Ascending aorta (tissue), 2 donors: ENCODE data around the gene LASP1NB.
A peak's percentile ranks its signal among the peaks of the same experiment; 100 is the strongest.

Experiments used
- DNase-seq, 2 donors: peaks; one replicate each; pipeline ENCODE4 v3.0.0-alpha.2; 2019; ENCODE audit warnings: low spot score in 2 of 2
- H3K27ac ChIP-seq, 2 donors: fragments of 200-600 bp; sonication (generic); one replicate each; pipeline ENCODE4 v1.5.1; 2016 to 2017; ENCODE audit warnings: mild to moderate bottlenecking in 1 of 2
- H3K27me3 ChIP-seq: fragments of 200-600 bp; sonication (generic); one replicate; pipeline ENCODE4 v1.5.1; 2017
- H3K36me3 ChIP-seq, 2 donors: fragments of 200-600 bp; sonication (generic); one replicate each; pipeline ENCODE4 v1.5.1; 2016
- H3K4me1 ChIP-seq, 2 donors: fragments of 200-600 bp; sonication (generic); one replicate each; pipeline ENCODE4 v1.5.1; 2016 to 2017; ENCODE audit warnings: mild to moderate bottlenecking in 1 of 2
- H3K4me3 ChIP-seq, 2 donors: fragments of 200-600 bp; sonication (generic); one replicate each; pipeline ENCODE4 v1.5.1; 2016 to 2017; ENCODE audit warnings: mild to moderate bottlenecking in 1 of 2
- H3K9me3 ChIP-seq, 2 donors: fragments of 200-600 bp; sonication (generic); one replicate each; pipeline ENCODE4 v1.5.1; 2016
- CTCF ChIP-seq, 3 experiments: fragments of 200-600 bp in 2 of 3; fragments of 450-650 bp in 1 of 3; sonication (generic) in 2 of 3; IDR thresholded peaks; one replicate each; pipeline ENCODE4 v1.5.1; 2016 to 2019; ENCODE audit warnings: antibody characterized with exemption in 3 of 3, mild to moderate bottlenecking in 1 of 3, moderate library complexity in 1 of 3
- intact Hi-C: fragments of 100-400 bp; cut with DNase I; formaldehyde crosslinking; loops from one replicate; pipeline ENCODE4 v1.15.1; 2023

Gene LASP1NB

DNA sequence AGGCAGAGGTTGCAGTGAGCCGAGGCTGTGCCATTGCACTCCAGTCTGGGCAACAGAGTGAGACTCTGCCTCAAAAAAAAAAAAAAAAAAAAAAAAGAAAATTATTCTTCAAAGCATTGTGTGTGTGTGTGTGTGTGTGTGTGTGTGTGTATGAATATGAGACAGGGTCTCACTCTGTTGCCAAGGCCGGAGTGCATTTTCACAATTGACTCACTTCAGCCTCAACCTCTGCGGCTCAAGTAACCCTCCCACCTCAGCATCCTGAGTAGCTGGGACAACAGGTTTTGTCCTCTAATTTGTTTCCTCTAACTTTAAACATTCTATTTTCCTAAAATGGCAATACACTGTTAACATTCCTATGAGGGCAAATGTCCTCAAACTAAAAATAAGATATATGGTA is 34.1 kb downstream of the LASP1NB start:
- Histone ChIP-seq H3K27me3 (no peaks in the 10 kb centered on the region), H3K4me1 (peaks cover 0 to 4% of the 10 kb centered on the region in 2 donors), H3K27ac (peak overlapping the region; percentile 46 to 58), H3K4me3 (no peak overlapping the region), H3K9me3 (no peaks in the 10 kb centered on the region), H3K36me3 (no peaks in the 10 kb centered on the region)
- no peak for DNase-seq
- intact Hi-C loops, result no loop called here
- no peak for TF ChIP-seq CTCF (IDR thresholded peaks at IDR 0.05)

- TF ChIP-seq CTCF (IDR thresholded peaks at IDR 0.05), result no peak
- intact Hi-C loops, result loop anchor here (10.0 kb wide), 1 partner anchor 56 kb away; no protein-coding TSS in a partner anchor
Measured at GRCh38 chr17:38960402-38960801, 35.0 kb downstream of the LASP1NB start.

GRCh38 chr17:38961413-38961812 is 36.0 kb downstream of the LASP1NB start:
- no peak overlapping the region for H3K27ac ChIP-seq
- peaks cover 0 to 4% of the 10 kb centered on the region in 2 donors for H3K4me1 ChIP-seq
- no peak for TF ChIP-seq CTCF (IDR thresholded peaks at IDR 0.05)
- intact Hi-C loops, result loop anchor here (10.0 kb wide), 1 partner anchor 57 kb away; no protein-coding TSS in a partner anchor
- DNase-seq, result no peak
- H3K36me3 ChIP-seq, result no peaks in the 10 kb centered on the region
- H3K9me3 ChIP-seq, result no peaks in the 10 kb centered on the region
- no peaks in the 10 kb centered on the region for H3K27me3 ChIP-seq
- H3K4me3 ChIP-seq, result no peak overlapping the region

More at GRCh38 chr17:38960402-38960801, 35.0 kb downstream of the LASP1NB start:
- Histone ChIP-seq H3K4me3 (no peak overlapping the region), H3K4me1 (peaks cover 0 to 4% of the 10 kb centered on the region in 2 donors), H3K27me3 (no peaks in the 10 kb centered on the region), H3K27ac (no peak overlapping the region), H3K36me3 (no peaks in the 10 kb centered on the region), H3K9me3 (no peaks in the 10 kb centered on the region)
- no peak for DNase-seq

DNA sequence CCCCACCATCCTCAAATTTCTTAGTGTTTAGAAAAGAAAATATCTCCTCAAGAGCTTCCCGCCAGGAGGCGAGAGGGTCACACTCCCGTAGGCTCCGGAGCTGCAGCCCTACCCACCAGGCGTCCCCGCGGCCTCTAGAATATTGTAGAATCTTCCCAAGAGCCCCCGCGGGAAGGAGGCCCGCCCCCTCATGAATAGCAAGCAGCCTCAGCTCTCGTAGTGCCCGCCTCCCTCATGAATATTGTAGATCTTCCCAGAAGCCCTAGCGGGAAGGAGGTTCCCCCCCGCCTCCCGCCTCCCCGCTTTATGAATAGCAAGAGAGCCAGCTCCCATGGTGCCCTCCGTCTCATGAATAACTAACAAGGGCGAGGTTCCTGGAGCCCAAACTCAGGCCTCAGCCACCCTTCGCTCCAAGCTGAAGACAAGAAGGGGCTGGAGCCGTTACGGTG is 41.9 kb downstream of the LASP1NB start, which contains the start of gene FBXO47:
TSS of gene FBXO47 (minus strand) at position 114 of the 449 bp plus-strand sequence. CDS start 4,378 bp downstream, outside the sequence.
- Histone ChIP-seq H3K36me3 (no peaks in the 10 kb centered on the region), H3K4me1 (peaks cover 0 to 3% of the 10 kb centered on the region in 2 donors), H3K27ac (peak within 1 kb of the TSS; percentile 46 to 56), H3K27me3 (no peaks in the 10 kb centered on the region), H3K4me3 (peak within 1 kb of the TSS in 1 of 2 donors; percentile 47), H3K9me3 (no peaks in the 10 kb centered on the region)
- TF ChIP-seq CTCF (IDR thresholded peaks at IDR 0.05), result peak in 1 of 3 experiments; percentile 21
- intact Hi-C loops, result loop anchor here (10.0 kb wide), 1 partner anchor 63 kb away; no protein-coding TSS in a partner anchor
- DNase-seq, result peak; percentile 80 to 94

- Histone ChIP-seq H3K36me3 (no peaks in the 10 kb centered on the region), H3K4me1 (peaks cover 0 to 3% of the 10 kb centered on the region in 2 donors), H3K27me3 (no peaks in the 10 kb centered on the region), H3K4me3 (no peak overlapping the region), H3K27ac (no peak overlapping the region), H3K9me3 (no peaks in the 10 kb centered on the region)
- no peak for TF ChIP-seq CTCF (IDR thresholded peaks at IDR 0.05)
- no peak for DNase-seq
- intact Hi-C loops, result loop anchor here (10.0 kb wide), 1 partner anchor 64 kb away; no protein-coding TSS in a partner anchor
Measured at GRCh38 chr17:38969281-38969680, 43.9 kb downstream of the LASP1NB start.
